ENCODE data around the gene GRIN1.

The GRIN1 gene

DNA sequence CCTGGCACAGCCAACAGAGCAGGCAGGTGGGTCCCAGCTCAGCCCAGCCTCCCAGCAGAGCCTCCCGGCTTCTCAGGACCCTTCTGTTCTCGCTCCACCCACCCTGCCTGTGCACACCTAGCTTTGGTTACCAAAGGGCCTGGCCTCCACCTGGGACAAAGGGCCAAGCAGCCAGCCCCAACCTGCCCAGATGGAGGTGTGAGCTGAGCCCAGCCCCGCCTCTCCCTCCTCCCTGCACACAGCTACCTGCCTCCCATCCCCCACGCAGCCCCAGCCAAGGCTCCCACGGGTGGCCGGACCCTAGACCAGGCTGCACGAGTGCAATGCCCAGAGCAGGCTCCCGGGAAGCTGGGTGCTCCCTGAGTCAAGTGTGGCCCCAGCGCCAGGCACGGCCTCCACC, 56.0 kb downstream of the GRIN1 start:
- Histone ChIP-seq H3K79me2 (ENCODE audit: insufficient read depth, low read depth) (peaks cover 6% of the 10 kb centered on the region; the same call in 1 of the 2 replicates), H3K27ac (no peak overlapping the region), H3K4me2 (no peak overlapping the region), H3K4me3 (IDR thresholded peaks at IDR 0.05; ENCODE audit: insufficient read depth, low read depth, low read length) (no peak overlapping the region), H3K36me3 (ENCODE audit: insufficient read depth) (no peaks in the 10 kb centered on the region), H3K27me3 (ENCODE audit: insufficient read depth, low read depth) (no peaks in the 10 kb centered on the region), H4K20me1 (ENCODE audit: insufficient read depth) (no peaks in the 10 kb centered on the region), H3K4me1 (ENCODE audit: low read depth, poor library complexity, severe bottlenecking) (peaks cover 13% of the 10 kb centered on the region), H3K9ac (no peak overlapping the region), H2AFZ (ENCODE audit: low read depth) (no peak overlapping the region)
- no peak for TF ChIP-seq CTCF (conservative IDR thresholded peaks at IDR 0.05; ENCODE audit: low read depth, low read length)

DNA sequence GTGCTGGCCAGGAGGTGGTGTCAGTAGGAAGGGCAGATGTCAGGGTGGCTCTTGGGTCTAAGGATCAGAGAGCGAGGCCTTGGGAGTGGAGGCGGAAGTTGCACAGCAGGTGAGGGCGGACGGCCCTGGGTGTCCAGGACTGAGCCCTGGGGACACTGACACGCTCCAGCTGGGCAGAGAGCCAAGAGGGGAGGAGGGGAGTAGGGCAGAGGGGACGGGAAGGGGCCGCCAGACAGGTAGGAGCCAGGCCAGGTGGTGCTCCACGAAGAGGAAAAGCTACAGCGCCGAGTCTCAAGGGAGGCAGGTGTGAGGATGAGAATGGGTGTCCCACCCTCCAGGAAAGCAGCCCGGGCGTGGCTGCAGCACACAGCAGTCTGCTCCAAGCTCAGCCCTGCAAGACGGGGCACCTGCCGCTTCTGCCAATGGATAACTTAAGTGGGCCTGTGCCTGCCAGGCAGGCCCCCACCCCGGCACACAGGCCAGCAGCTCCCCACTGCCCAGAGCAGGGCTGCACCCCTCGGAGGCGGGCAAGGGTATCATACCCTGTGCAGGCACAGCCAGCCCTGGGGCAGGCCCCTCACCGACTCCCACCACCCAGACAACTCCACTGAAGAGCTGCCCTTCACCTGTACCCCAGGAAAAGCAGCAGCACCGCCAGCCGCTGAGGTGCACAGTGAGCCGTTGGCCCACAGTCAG, 56.7 kb downstream of the GRIN1 start:
- no peaks in the 10 kb centered on the region for H3K36me3 ChIP-seq (ENCODE audit: insufficient read depth)
- H4K20me1 ChIP-seq (ENCODE audit: insufficient read depth): no peaks in the 10 kb centered on the region
- H3K4me1 ChIP-seq (ENCODE audit: low read depth, poor library complexity, severe bottlenecking): peaks cover 5% of the 10 kb centered on the region
- H3K79me2 ChIP-seq (ENCODE audit: insufficient read depth, low read depth): no peaks in the 10 kb centered on the region
- H3K4me3 ChIP-seq (IDR thresholded peaks at IDR 0.05; ENCODE audit: insufficient read depth, low read depth, low read length): no peak overlapping the region
- no peak for TF ChIP-seq CTCF (conservative IDR thresholded peaks at IDR 0.05; ENCODE audit: low read depth, low read length)
- H3K9ac ChIP-seq: no peak overlapping the region
- no peaks in the 10 kb centered on the region for H3K27me3 ChIP-seq (ENCODE audit: insufficient read depth, low read depth)
- no peak overlapping the region for H3K27ac ChIP-seq
- H3K4me2 ChIP-seq: no peak overlapping the region
- no peak overlapping the region for H2AFZ ChIP-seq (ENCODE audit: low read depth)

- H3K4me1 ChIP-seq (ENCODE audit: low read depth, poor library complexity, severe bottlenecking): peaks cover 15% of the 10 kb centered on the region
- H3K27me3 ChIP-seq (ENCODE audit: insufficient read depth, low read depth): no peaks in the 10 kb centered on the region
- H3K36me3 ChIP-seq (ENCODE audit: insufficient read depth): no peaks in the 10 kb centered on the region
- H3K27ac ChIP-seq: no peak overlapping the region
- H3K9ac ChIP-seq: no peak overlapping the region
- TF ChIP-seq CTCF (conservative IDR thresholded peaks at IDR 0.05; ENCODE audit: low read depth, low read length): no peak
- H3K4me3 ChIP-seq (IDR thresholded peaks at IDR 0.05; ENCODE audit: insufficient read depth, low read depth, low read length): no peak overlapping the region
- H2AFZ ChIP-seq (ENCODE audit: low read depth): no peak overlapping the region
- H3K4me2 ChIP-seq: no peak overlapping the region
- H3K79me2 ChIP-seq (ENCODE audit: insufficient read depth, low read depth): 0 out of 2 replicates have a peak, but pooled peaks cover 11% of the 10 kb centered on the region
- no peaks in the 10 kb centered on the region for H4K20me1 ChIP-seq (ENCODE audit: insufficient read depth)
Measured at GRCh38 chr9:137198051-137198901, 59.3 kb downstream of the GRIN1 start.

- Histone ChIP-seq H3K79me2 (ENCODE audit: insufficient read depth, low read depth) (peaks cover 13% of the 10 kb centered on the region; the same call in 1 of the 2 replicates), H3K4me1 (ENCODE audit: low read depth, poor library complexity, severe bottlenecking) (peaks cover 17% of the 10 kb centered on the region), H2AFZ (ENCODE audit: low read depth) (no peak overlapping the region), H4K20me1 (ENCODE audit: insufficient read depth) (no peaks in the 10 kb centered on the region), H3K27me3 (ENCODE audit: insufficient read depth, low read depth) (no peaks in the 10 kb centered on the region), H3K4me2 (0 out of 2 replicates have a peak overlapping the region, but pooled peaks have one; percentile 51), H3K9ac (no peak overlapping the region), H3K4me3 (IDR thresholded peaks at IDR 0.05; ENCODE audit: insufficient read depth, low read depth, low read length) (no peak overlapping the region), H3K36me3 (ENCODE audit: insufficient read depth) (no peaks in the 10 kb centered on the region), H3K27ac (no peak overlapping the region)
- no peak for TF ChIP-seq CTCF (conservative IDR thresholded peaks at IDR 0.05; ENCODE audit: low read depth, low read length)
Measured at GRCh38 chr9:137198902-137199283, 59.9 kb downstream of the GRIN1 start.
